K562 (cell line): ENCODE data around the gene PFN3. TPM values are rescaled to one million over a fixed set of nuclear protein-coding genes. Genes with fewer than 3 reads are reported as not detected.

Experiments
- ATAC-seq: fragments of 200-7000 bp; cut with Tn5 transposase; 3 replicates; pipeline ENCODE4 v1.9.1; 2020; ENCODE audit warnings: moderate library complexity
- BruUV-seq: library from RNA; stranded (reverse); fragments of 400-500 nt; replicated peaks from 2 replicates; lab custom pipeline; 2021; lab: Mats Ljungman, UMichigan
- CTCF ChIA-PET: fragments of 300-600 bp; formaldehyde crosslinking; extraction: SDS; loops from one replicate; lab custom pipeline; 2021; ENCODE audit warnings: low intra/inter-chr PET ratio; lab: Yijun Ruan, JAX
- POLR2A ChIA-PET: fragments of 300-600, 350-650 bp; sonication (Branson Sonifier 250); formaldehyde crosslinking; extraction: SDS; loops from one replicate; lab custom pipeline; 2021; ENCODE audit warnings: antibody characterized with exemption, inconsistent platforms; lab: Yijun Ruan, JAX
- DNase-seq, 4 experiments: peaks; one replicate each; pipeline versions ENCODE4 v3.0.0 to v3.0.0-alpha.2; 2011 to 2018; ENCODE audit warnings: low spot score in 3 of 4, mixed read lengths in 3 of 4; ENCODE audit errors: extremely low read depth in 1 of 4
- FAIRE-seq: peaks from 2 replicates; lab custom pipeline; 2011; peaks lifted over from hg19 to GRCh38; lab: Jason Lieb, UNC
- H2AFZ ChIP-seq: 2 replicates; pipeline ENCODE4 v1.6.0; 2011; ENCODE audit warnings: low read depth, low read length, control low read depth, inconsistent platforms
- H3K27ac ChIP-seq: fragments of 200-600 bp; 3 replicates; pipeline ENCODE4 v1.8.0; 2011; ENCODE audit warnings: low read depth, mild to moderate bottlenecking, control low read depth, inconsistent platforms, low read length, moderate library complexity, mixed read lengths; ENCODE audit errors: extremely low read depth
- H3K27me3 ChIP-seq, 2 experiments: fragments of 300-600 bp in 1 of 2; 2 replicates in 1 of 2; 3 replicates in 1 of 2; pipeline versions ENCODE4 v1.6.0 to v1.8.0; 2011; ENCODE audit warnings: inconsistent platforms in 2 of 2, low read length in 2 of 2, mild to moderate bottlenecking in 1 of 2, mixed read lengths in 1 of 2, moderate library complexity in 1 of 2; ENCODE audit not compliant: control insufficient read depth in 2 of 2, insufficient read depth in 2 of 2
- H3K36me3 ChIP-seq: fragments of 300-600 bp; 3 replicates; pipeline ENCODE4 v1.8.0; 2011; ENCODE audit warnings: mild to moderate bottlenecking, low read length, inconsistent platforms; ENCODE audit not compliant: control insufficient read depth, insufficient read depth
- H3K4me1 ChIP-seq, 2 experiments: fragments of 200-600 bp in 1 of 2; replicated peaks in 1 of 2; 2 replicates in 1 of 2; 3 replicates in 1 of 2; pipeline versions ENCODE4 v1.5.1 to v1.8.0; 2011; ENCODE audit warnings: inconsistent platforms in 2 of 2, low read length in 2 of 2, mild to moderate bottlenecking in 1 of 2, mixed read lengths in 1 of 2, moderate library complexity in 1 of 2; ENCODE audit not compliant: control insufficient read depth in 2 of 2, insufficient read depth in 2 of 2
- H3K4me2 ChIP-seq: 2 replicates; pipeline ENCODE4 v1.6.1; 2011; ENCODE audit warnings: low read length, control low read depth, inconsistent platforms, mixed read lengths; ENCODE audit not compliant: insufficient read depth
- H3K4me3 ChIP-seq: fragments of 200-600 bp; sonication (generic), shearing (Covaris generic); 2 replicates; pipeline ENCODE4 v1.5.1; 2016; ENCODE audit warnings: control low read depth, inconsistent platforms
- H3K79me2 ChIP-seq: fragments of 200-600 bp; 3 replicates; pipeline ENCODE4 v1.8.0; 2011; ENCODE audit warnings: low read length, inconsistent platforms; ENCODE audit not compliant: control insufficient read depth, insufficient read depth
- H3K9ac ChIP-seq, 2 experiments: 2 replicates each; pipeline versions ENCODE4 v1.6.0 to v1.6.1; 2011; ENCODE audit warnings: low read depth in 2 of 2, low read length in 2 of 2, control low read depth in 1 of 2, inconsistent platforms in 1 of 2, mild to moderate bottlenecking in 1 of 2, mixed read lengths in 1 of 2; ENCODE audit not compliant: insufficient read depth in 1 of 2
- H3K9me1 ChIP-seq: one replicate; pipeline ENCODE4 v1.6.0; 2011; ENCODE audit warnings: inconsistent platforms, mild to moderate bottlenecking, low read length, moderate library complexity; ENCODE audit not compliant: control insufficient read depth, insufficient read depth
- H3K9me3 ChIP-seq: replicated peaks from 2 replicates; pipeline ENCODE4 v1.5.1; 2011; ENCODE audit warnings: low read depth, low read length, inconsistent platforms; ENCODE audit not compliant: control insufficient read depth, insufficient read depth
- H4K20me1 ChIP-seq: replicated peaks from 2 replicates; pipeline ENCODE4 v1.6.1; 2011; ENCODE audit warnings: low read length, inconsistent platforms, mixed read lengths; ENCODE audit not compliant: control insufficient read depth, insufficient read depth
- BDP1 ChIP-seq: IDR thresholded peaks from 3 replicates; pipeline ENCODE4 v1.6.1; 2011; ENCODE audit not compliant: insufficient read length, insufficient read depth
- DACH1 ChIP-seq: fragments of 450-650 bp; IDR thresholded peaks from 2 replicates; pipeline ENCODE4 v1.6.1; 2018; ENCODE audit not compliant: partially characterized antibody
- ERF ChIP-seq: fragments of 450-650 bp; formaldehyde crosslinking; IDR thresholded peaks from 2 replicates; pipeline ENCODE4 v1.4.0; 2020; ENCODE audit warnings: mild to moderate bottlenecking, mixed read lengths
- ESRRB ChIP-seq: fragments of 250-450 bp; sonication (Bioruptor Pico); IDR thresholded peaks from 2 replicates; pipeline ENCODE4 v1.5.0; 2020; ENCODE audit warnings: mild to moderate bottlenecking, moderate library complexity, borderline replicate concordance
- KLF16 ChIP-seq: IDR thresholded peaks from 2 replicates; pipeline ENCODE4 v1.6.1; 2016; ENCODE audit warnings: antibody characterized with exemption
- NBN ChIP-seq: fragments of 450-650 bp; IDR thresholded peaks from 2 replicates; pipeline ENCODE4 v1.6.1; 2016; ENCODE audit warnings: low read depth, mild to moderate bottlenecking
- NCOR1 ChIP-seq: fragments of 450-650 bp; IDR thresholded peaks from 2 replicates; pipeline ENCODE4 v1.6.1; 2016; ENCODE audit warnings: mild to moderate bottlenecking, moderate library complexity
- NFATC3 ChIP-seq: fragments of 450-650 bp; IDR thresholded peaks from 2 replicates; pipeline ENCODE4 v1.6.1; 2017; ENCODE audit warnings: mild to moderate bottlenecking
- POLR2A ChIP-seq: fragments of 450-650 bp; conservative IDR thresholded peaks from 2 replicates; pipeline ENCODE4 v1.6.1; 2016
- POLR2AphosphoS2 ChIP-seq: IDR thresholded peaks from 2 replicates; pipeline ENCODE4 v1.6.1; 2012; ENCODE audit warnings: low read length, improper control_type of control experiment
- POLR2AphosphoS5 ChIP-seq: IDR thresholded peaks from 2 replicates; pipeline ENCODE4 v1.6.1; 2011; ENCODE audit warnings: mild to moderate bottlenecking, low read depth, low read length, moderate library complexity; ENCODE audit not compliant: control insufficient read depth, insufficient read depth
- POLR2B ChIP-seq: fragments of 450-650 bp; IDR thresholded peaks from 2 replicates; pipeline ENCODE4 v1.6.1; 2018; ENCODE audit warnings: low read depth; ENCODE audit not compliant: partially characterized antibody
- POLR2G ChIP-seq: fragments of 200-400 bp; formaldehyde crosslinking; IDR thresholded peaks from 2 replicates; pipeline ENCODE4 v1.6.1; 2017; ENCODE audit warnings: low read depth, mild to moderate bottlenecking, antibody characterized with exemption, low read length, moderate library complexity
- SNRNP70 ChIP-seq: fragments of 200-400 bp; formaldehyde crosslinking; optimal IDR thresholded peaks from 2 replicates; pipeline ENCODE3; 2017; ENCODE audit warnings: low read depth, low read length
- SUPT5H ChIP-seq: fragments of 450-650 bp; IDR thresholded peaks from 2 replicates; pipeline ENCODE4 v1.6.1; 2016
- TAL1 ChIP-seq: fragments of 450-650 bp; IDR thresholded peaks from 2 replicates; pipeline ENCODE4 v1.6.1; 2016; ENCODE audit warnings: mild to moderate bottlenecking
- THRB ChIP-seq: fragments of 450-650 bp; formaldehyde crosslinking; conservative IDR thresholded peaks from 2 replicates; pipeline ENCODE4 v1.4.0; 2022; ENCODE audit warnings: mild to moderate bottlenecking, missing genetic modification characterization
- YBX1 ChIP-seq: fragments of 450-650 bp; IDR thresholded peaks from 2 replicates; pipeline ENCODE4 v1.7.1; 2016; ENCODE audit warnings: mild to moderate bottlenecking
- ZFP36 ChIP-seq: fragments of 150-350 bp; IDR thresholded peaks from 2 replicates; pipeline ENCODE4 v1.6.1; 2018; ENCODE audit warnings: low read length, low read depth; ENCODE audit not compliant: partially characterized antibody
- ZNF224 ChIP-seq: sonication (generic); formaldehyde crosslinking; IDR thresholded peaks from 2 replicates; pipeline ENCODE4 v1.8.0; 2022; ENCODE audit warnings: mild to moderate bottlenecking, missing genetic modification reagents
- ZNF561 ChIP-seq: fragments of 450-650 bp; formaldehyde crosslinking; conservative IDR thresholded peaks from 2 replicates; pipeline ENCODE4 v1.4.0; 2020; ENCODE audit warnings: mild to moderate bottlenecking, moderate library complexity
- WGBS: fragments of 100-300 bp; shearing (Covaris generic); methylation state at CpG from one replicate; pipeline ENCODE4 v1.1.6; 2016; ENCODE audit warnings: low coverage, mixed read lengths; ENCODE audit not compliant: insufficient coverage; ENCODE audit errors: missing lambda C conversion rate; 5-methylcytosine and 5-hydroxymethylcytosine counted together
- in situ Hi-C: fragments of 300-500 bp; cut with MboI; formaldehyde crosslinking; loops from 4 replicates; pipeline ENCODE4 v1.15.0; 2018; ENCODE audit warnings: inconsistent platforms, mixed read lengths
- intact Hi-C: fragments of 100-400 bp; cut with micrococcal nuclease; formaldehyde crosslinking; loops from 2 replicates; pipeline ENCODE4 v1.14.2; 2022
- polyA plus RNA-seq, 8 experiments: library from polyadenylated mRNA; depleted of rRNA in 4 of 8; stranded (reverse) in 5 of 8; unstranded in 3 of 8; fragments of >200 nt; fragmentation: Nextera tagmentation in 2 of 8; fragmentation: Illumina TruSeq in 1 of 8; extraction: Ambion mirVana in 2 of 8; extraction: Trizol in 1 of 8; gene quantifications; 2 replicates each; pipeline versions ENCODE4 v1.2.1 to v1.2.3, GENCODE V29; 2011 to 2014; ENCODE audit warnings: inconsistent platforms in 1 of 8, missing spikeins in 1 of 8
- total RNA-seq, 7 experiments: library from RNA; depleted of rRNA in 6 of 7; stranded (reverse); fragments of >200 nt in 6 of 7; fragmentation: Illumina TruSeq in 2 of 7; extraction: Trizol in 2 of 7; gene quantifications; 2 replicates each; pipeline versions ENCODE4 v1.2.1 to v1.2.3, GENCODE V29; 2011 to 2021; ENCODE audit warnings: low replicate concordance in 1 of 7
- TF ChIP-seq, protein P1 (sequence below), 2 experiments: fragments of 150-350 bp in 1 of 2; IDR thresholded peaks; 2 replicates each; pipeline ENCODE4 v1.6.1; 2012 to 2016; ENCODE audit warnings: low read depth in 2 of 2, low read length in 2 of 2, mild to moderate bottlenecking in 1 of 2, moderate library complexity in 1 of 2

Gene PFN3
- total and polyA plus RNA-seq, 9 of the 15 experiments (the other 6 are each of a cell fraction or from before 2014, with no cell fraction given): not detected

GRCh38 chr5:177439518-177440053 lies 39.1 kb upstream of the PFN3 start:
- ChIA-PET POLR2A (interaction anchor here (1.0 to 11.8 kb wide), 6 partner anchors 10 to 53 kb away, joined by 3 to 210 read pairs (median 6); partner anchors contain the start of gene GRK6), CTCF (no interaction called here)
- WGBS: 93% methylated on average over 3 of the region's 4 CpGs
- peaks cover 2 to 36% of the 10 kb centered on the region in 2 experiments; a peak in 4 of 5 replicates for H3K4me1 ChIP-seq
- peaks cover 83% of the 10 kb centered on the region; the same call in 2 of the 3 replicates for H3K36me3 ChIP-seq
- DNase-seq (no peak), ATAC-seq (no peak), FAIRE-seq (peak; percentile 37)
- intact Hi-C loops (no loop called here), in situ Hi-C loops (no loop called here)
- H3K9me3 ChIP-seq: no peaks in the 10 kb centered on the region
- peaks cover 20% of the 10 kb centered on the region; the same call in 1 of the 2 replicates for H4K20me1 ChIP-seq
- H3K27ac ChIP-seq: no peak overlapping the region
- H3K4me2 ChIP-seq: no peak overlapping the region
- no peaks in the 10 kb centered on the region for H3K27me3 ChIP-seq
- no peak overlapping the region for H2AFZ ChIP-seq
- H3K4me3 ChIP-seq: no peak overlapping the region
- BruUV-seq: no TSS peak
- H3K79me2 ChIP-seq: no peaks in the 10 kb centered on the region
- peaks cover 3% of the 10 kb centered on the region for H3K9me1 ChIP-seq
- H3K9ac ChIP-seq: no peak overlapping the region
- TF ChIP-seq SNRNP70: no peak
- TF ChIP-seq, protein P1, sequence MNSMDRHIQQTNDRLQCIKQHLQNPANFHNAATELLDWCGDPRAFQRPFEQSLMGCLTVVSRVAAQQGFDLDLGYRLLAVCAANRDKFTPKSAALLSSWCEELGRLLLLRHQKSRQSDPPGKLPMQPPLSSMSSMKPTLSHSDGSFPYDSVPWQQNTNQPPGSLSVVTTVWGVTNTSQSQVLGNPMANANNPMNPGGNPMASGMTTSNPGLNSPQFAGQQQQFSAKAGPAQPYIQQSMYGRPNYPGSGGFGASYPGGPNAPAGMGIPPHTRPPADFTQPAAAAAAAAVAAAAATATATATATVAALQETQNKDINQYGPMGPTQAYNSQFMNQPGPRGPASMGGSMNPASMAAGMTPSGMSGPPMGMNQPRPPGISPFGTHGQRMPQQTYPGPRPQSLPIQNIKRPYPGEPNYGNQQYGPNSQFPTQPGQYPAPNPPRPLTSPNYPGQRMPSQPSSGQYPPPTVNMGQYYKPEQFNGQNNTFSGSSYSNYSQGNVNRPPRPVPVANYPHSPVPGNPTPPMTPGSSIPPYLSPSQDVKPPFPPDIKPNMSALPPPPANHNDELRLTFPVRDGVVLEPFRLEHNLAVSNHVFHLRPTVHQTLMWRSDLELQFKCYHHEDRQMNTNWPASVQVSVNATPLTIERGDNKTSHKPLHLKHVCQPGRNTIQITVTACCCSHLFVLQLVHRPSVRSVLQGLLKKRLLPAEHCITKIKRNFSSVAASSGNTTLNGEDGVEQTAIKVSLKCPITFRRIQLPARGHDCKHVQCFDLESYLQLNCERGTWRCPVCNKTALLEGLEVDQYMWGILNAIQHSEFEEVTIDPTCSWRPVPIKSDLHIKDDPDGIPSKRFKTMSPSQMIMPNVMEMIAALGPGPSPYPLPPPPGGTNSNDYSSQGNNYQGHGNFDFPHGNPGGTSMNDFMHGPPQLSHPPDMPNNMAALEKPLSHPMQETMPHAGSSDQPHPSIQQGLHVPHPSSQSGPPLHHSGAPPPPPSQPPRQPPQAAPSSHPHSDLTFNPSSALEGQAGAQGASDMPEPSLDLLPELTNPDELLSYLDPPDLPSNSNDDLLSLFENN (IDR thresholded peaks at IDR 0.05; ENCODE audit: low read depth in 2 of 2, low read length in 2 of 2): no peak
- TF ChIP-seq NFATC3: no peak
- peak; percentile 50 for TF ChIP-seq POLR2B
- TF ChIP-seq SUPT5H: 0 out of 2 replicates have a peak, but pooled peaks have one; percentile 38
- TF ChIP-seq POLR2AphosphoS5: peak; percentile 45; the same call in 1 of the 2 replicates
- no peak for TF ChIP-seq ZNF224 (CRISPR knock-in tag)
- no peak for TF ChIP-seq DACH1
- no peak for TF ChIP-seq NCOR1
- TF ChIP-seq POLR2G: peak; percentile 26; the same call in 1 of the 2 replicates
- no peak for TF ChIP-seq ERF (CRISPR knock-in tag)
- TF ChIP-seq YBX1: no peak
- TF ChIP-seq THRB: 0 out of 2 replicates have a peak, but pooled peaks have one; percentile 28
- no peak for TF ChIP-seq KLF16
- no peak for TF ChIP-seq TAL1
- TF ChIP-seq ZFP36: no peak
- TF ChIP-seq BDP1: no peak
- TF ChIP-seq ESRRB (CRISPR knock-in tag): no peak
- peak; percentile 53 for TF ChIP-seq POLR2A
- TF ChIP-seq POLR2AphosphoS2: peak; percentile 49; the same call in 1 of the 2 replicates
- no peak for TF ChIP-seq NBN
- TF ChIP-seq ZNF561: no peak
